Cardiac septum (tissue), 1 donor: ENCODE data around the gene TOGARAM1. TPM values are rescaled to one million over a fixed set of nuclear protein-coding genes. Genes with fewer than 3 reads are reported as not detected.
A peak's percentile ranks its signal among the peaks of the same experiment; 100 is the strongest.

Experiments used
- DNase-seq: peaks from one replicate; pipeline ENCODE4 v3.0.0-alpha.2; 2020; ENCODE audit warnings: low spot score
- intact Hi-C: fragments of 100-400 bp; cut with DNase I; formaldehyde crosslinking; loops from one replicate; pipeline ENCODE4 v1.14.0; 2022
- total RNA-seq: library from RNA; stranded (reverse); fragmentation: NEBNext Ultra II Directional; extraction: Animal tissue kit (Norgen Biotek cat#: 25700); gene quantifications from one replicate; pipeline ENCODE4 v1.2.1, GENCODE V29; 2021
- donor health status: DM: no; HTN: no; CAD: no.

TOGARAM1 gene
- total RNA-seq, 1 donor from 2014 or later, result 16.3 TPM

- DNase-seq, result no peak
- intact Hi-C loops, result loop anchor here (5.0 kb wide), 3 partner anchors 63 to 292 kb away; partner anchors contain the start of genes MIS18BP1 and PRPF39
These were observed 1.3 kb upstream of the TOGARAM1 start for GRCh38 chr14:44960646-44961045.

GRCh38 chr14:44961151-44961553 is 838 bp upstream of the TOGARAM1 start:
- no peak for DNase-seq
- intact Hi-C loops, result loop anchor here (5.0 kb wide), 3 partner anchors 64 to 291 kb away; partner anchors contain the start of genes MIS18BP1 and PRPF39

- peak; percentile 82 for DNase-seq
- intact Hi-C loops, result loop anchor here (1.0 to 5.0 kb wide), 4 partner anchors 65 to 290 kb away; partner anchors contain the start of genes FKBP3, MIS18BP1 and PRPF39
These were observed 499 bp downstream of the TOGARAM1 start for GRCh38 chr14:44962334-44963043.

- no peak for DNase-seq
- intact Hi-C loops, result loop anchor here (5.0 kb wide), 3 partner anchors 66 to 289 kb away; partner anchors contain the start of genes MIS18BP1 and PRPF39
These were observed 1.1 kb downstream of the TOGARAM1 start for GRCh38 chr14:44963044-44963528.

GRCh38 chr14:44963775-44964380 is 1.9 kb downstream of the TOGARAM1 start:
- intact Hi-C loops, result loop anchor here (5.0 kb wide), 3 partner anchors 67 to 288 kb away; partner anchors contain the start of genes MIS18BP1 and PRPF39
- no peak for DNase-seq

- intact Hi-C loops, result no loop called here
- DNase-seq, result no peak
These were observed 4.8 kb downstream of the TOGARAM1 start for GRCh38 chr14:44966601-44967336.

GRCh38 chr14:44968714-44969113 is 6.7 kb downstream of the TOGARAM1 start:
- DNase-seq, result no peak
- intact Hi-C loops, result no loop called here

- no peak for DNase-seq
- intact Hi-C loops, result no loop called here
These were observed 8.9 kb downstream of the TOGARAM1 start for GRCh38 chr14:44970907-44971306.

- no peak for DNase-seq
- intact Hi-C loops, result no loop called here
These were observed 9.5 kb downstream of the TOGARAM1 start for GRCh38 chr14:44971459-44971858.

- intact Hi-C loops, result no loop called here
- DNase-seq, result no peak
These were observed 17.3 kb downstream of the TOGARAM1 start for GRCh38 chr14:44979273-44979672.

- DNase-seq, result no peak
- intact Hi-C loops, result no loop called here
These were observed 17.9 kb downstream of the TOGARAM1 start for GRCh38 chr14:44979740-44980356.

GRCh38 chr14:44981198-44981597 is 19.2 kb downstream of the TOGARAM1 start:
- intact Hi-C loops, result no loop called here
- no peak for DNase-seq

GRCh38 chr14:44982594-44982993 is 20.6 kb downstream of the TOGARAM1 start:
- no peak for DNase-seq
- intact Hi-C loops, result no loop called here

GRCh38 chr14:44988694-44989093 is 26.7 kb downstream of the TOGARAM1 start:
- DNase-seq, result no peak
- intact Hi-C loops, result no loop called here

GRCh38 chr14:44989497-44990440 is 27.8 kb downstream of the TOGARAM1 start:
- intact Hi-C loops, result no loop called here
- DNase-seq, result no peak

GRCh38 chr14:44990533-44990932 is 28.5 kb downstream of the TOGARAM1 start:
- no peak for DNase-seq
- intact Hi-C loops, result no loop called here

- intact Hi-C loops, result no loop called here
- DNase-seq, result no peak
These were observed 33.2 kb downstream of the TOGARAM1 start for GRCh38 chr14:44995196-44995595.

GRCh38 chr14:44995770-44996294 is 33.8 kb downstream of the TOGARAM1 start:
- DNase-seq, result no peak
- intact Hi-C loops, result no loop called here
